ENCODE results near the gene RPL36.
"Not testable (repeated sequence)": the region's sequence is repeated elsewhere in the genome, so short reads cannot be mapped to it uniquely, and the experiment has no call there.

Gene RPL36

GRCh38 chr19:5733172-5733571 lies 43.1 kb downstream of the RPL36 start:
- not testable (repeated sequence) for H3K9me3 Mint-ChIP-seq, ATAC-seq, H3K4me3 Mint-ChIP-seq, H3K27ac Mint-ChIP-seq, H3K27me3 Mint-ChIP-seq, H3K4me1 Mint-ChIP-seq, DNase-seq

DNA sequence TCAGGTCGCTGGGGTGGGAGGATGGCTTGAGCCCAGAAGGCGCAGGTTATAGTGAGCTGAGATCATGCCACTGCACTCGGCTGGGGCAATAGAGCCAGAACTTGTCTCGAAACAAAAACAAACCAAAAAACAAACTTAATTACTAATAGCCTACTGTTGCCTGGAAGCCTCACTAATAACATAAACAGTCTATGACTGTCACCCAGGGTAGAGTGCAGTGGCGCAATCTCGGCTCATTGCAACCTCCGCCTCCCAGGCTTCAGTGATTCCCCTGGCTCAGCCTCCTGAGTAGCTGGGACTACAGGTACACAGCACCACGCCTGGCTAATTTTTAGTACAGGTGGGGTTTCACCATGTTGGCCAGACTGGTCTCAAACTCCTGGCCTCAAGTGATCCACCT lies 48.3 kb downstream of the RPL36 start:
- DNase-seq: no peak
- H3K27me3 Mint-ChIP-seq: no peaks in the 10 kb centered on the region
- no peak overlapping the region for H3K27ac Mint-ChIP-seq
- H3K4me1 Mint-ChIP-seq: no peaks in the 10 kb centered on the region
- H3K4me3 Mint-ChIP-seq: no peak overlapping the region
- ATAC-seq: no peak
- no peaks in the 10 kb centered on the region for H3K9me3 Mint-ChIP-seq
